Activated B cell treated with CpG ODN at 0.5 μM for 24 hours (primary cell): ENCODE data around the gene MYO5A. TPM values are rescaled to one million over a fixed set of nuclear protein-coding genes. Genes with fewer than 3 reads are reported as not detected.
A peak's percentile ranks its signal among the peaks of the same experiment; 100 is the strongest.

ENCODE experiments used
- ATAC-seq: fragments of 200-7000 bp; cut with Tn5 transposase; one replicate; pipeline ENCODE4 v1.10.0; 2021; ENCODE audit warnings: low read depth, mild to moderate bottlenecking, moderate library complexity
- CTCF ChIA-PET: fragments of 350-600 bp; sonication (Branson Sonifier 250); formaldehyde crosslinking; loops from one replicate; lab custom pipeline; 2021; ENCODE audit warnings: antibody characterized with exemption; lab: Charles Lee
- POLR2A ChIA-PET: fragments of 350-600 bp; sonication (Branson Sonifier 250); formaldehyde crosslinking; loops from one replicate; lab custom pipeline; 2021; ENCODE audit warnings: antibody characterized with exemption; lab: Charles Lee
- DNase-seq: peaks from one replicate; pipeline ENCODE4 v3.0.0; 2022
- H3K27ac Mint-ChIP-seq: one replicate; pipeline ENCODE4 v1.8.0; 2020; ENCODE audit warnings: mixed read lengths
- H3K27me3 Mint-ChIP-seq: one replicate; pipeline ENCODE4 v1.8.0; 2021; ENCODE audit warnings: mixed read lengths
- H3K36me3 Mint-ChIP-seq: one replicate; pipeline ENCODE4 v1.8.0; 2021; ENCODE audit warnings: low read depth, mixed read lengths
- H3K4me1 Mint-ChIP-seq: one replicate; pipeline ENCODE4 v1.8.0; 2021; ENCODE audit warnings: mixed read lengths
- H3K4me3 Mint-ChIP-seq: one replicate; pipeline ENCODE4 v1.8.0; 2020; ENCODE audit warnings: mild to moderate bottlenecking, mixed read lengths
- H3K9me3 Mint-ChIP-seq: one replicate; pipeline ENCODE4 v1.8.0; 2020; ENCODE audit warnings: mixed read lengths
- intact Hi-C: fragments of 100-400 bp; cut with micrococcal nuclease; formaldehyde crosslinking; loops from one replicate; pipeline ENCODE4 v1.15.1; 2024
- total RNA-seq: library from RNA; stranded (reverse); gene quantifications from 2 replicates; pipeline ENCODE4 v1.2.3, GENCODE V29; 2022
- TF ChIP-seq, protein P1 (sequence below): fragments of 200-600 bp; IDR thresholded peaks from one replicate; pipeline ENCODE4 v1.8.0; 2022; ENCODE audit warnings: antibody characterized with exemption, mild to moderate bottlenecking

The MYO5A gene
- total RNA-seq, 1 donor from 2014 or later: 49.1 TPM

DNA sequence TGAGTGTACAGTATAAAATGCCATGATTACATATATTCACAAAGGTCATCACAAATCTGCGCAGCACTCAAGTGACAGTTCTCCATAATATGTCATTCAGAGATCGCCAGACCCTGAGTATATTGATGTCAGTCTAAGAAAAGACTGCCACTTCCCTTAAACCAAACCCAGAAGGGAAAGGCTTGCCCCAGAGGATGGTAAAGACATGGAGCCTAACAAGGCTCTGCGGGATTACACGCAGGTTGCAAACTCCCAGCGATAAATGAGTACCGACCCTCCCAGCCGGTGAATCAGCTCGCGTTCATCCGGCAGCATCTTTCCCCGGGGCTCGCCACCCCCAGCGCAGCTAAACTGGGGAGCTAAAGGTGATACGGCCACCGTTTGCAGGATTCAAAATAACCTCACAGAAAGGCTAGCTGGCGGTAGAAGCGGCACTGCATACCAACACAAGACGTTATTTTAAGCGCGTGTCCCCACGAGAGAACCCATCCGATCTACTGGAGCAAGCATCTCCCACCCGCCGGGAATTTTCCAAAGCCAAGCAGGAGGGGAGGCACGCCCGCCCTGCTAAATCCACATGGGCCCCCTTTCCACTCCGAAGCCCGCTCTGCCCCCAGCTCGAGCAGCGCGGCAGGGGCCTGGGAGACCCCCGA, 643 bp downstream of the MYO5A start:
- intact Hi-C loops: loop anchor here (1.0 to 2.0 kb wide), 8 partner anchors 9 to 272 kb away; no protein-coding TSS in a partner anchor
- ATAC-seq (no peak), DNase-seq (no peak)
- H3K4me3 Mint-ChIP-seq: peak overlapping the region; percentile 93
- H3K9me3 Mint-ChIP-seq: no peaks in the 10 kb centered on the region
- ChIA-PET POLR2A (interaction anchor here (0.7 to 2.4 kb wide), 12 partner anchors 20 to 348 kb away, joined by 3 to 12 read pairs (median 6); partner anchors contain the start of gene ARPP19), CTCF (interaction anchor here (0.5 to 2.4 kb wide), 7 partner anchors 45 to 275 kb away, joined by 3 to 16 read pairs (median 4); no protein-coding TSS in a partner anchor)
- TF ChIP-seq, protein P1, sequence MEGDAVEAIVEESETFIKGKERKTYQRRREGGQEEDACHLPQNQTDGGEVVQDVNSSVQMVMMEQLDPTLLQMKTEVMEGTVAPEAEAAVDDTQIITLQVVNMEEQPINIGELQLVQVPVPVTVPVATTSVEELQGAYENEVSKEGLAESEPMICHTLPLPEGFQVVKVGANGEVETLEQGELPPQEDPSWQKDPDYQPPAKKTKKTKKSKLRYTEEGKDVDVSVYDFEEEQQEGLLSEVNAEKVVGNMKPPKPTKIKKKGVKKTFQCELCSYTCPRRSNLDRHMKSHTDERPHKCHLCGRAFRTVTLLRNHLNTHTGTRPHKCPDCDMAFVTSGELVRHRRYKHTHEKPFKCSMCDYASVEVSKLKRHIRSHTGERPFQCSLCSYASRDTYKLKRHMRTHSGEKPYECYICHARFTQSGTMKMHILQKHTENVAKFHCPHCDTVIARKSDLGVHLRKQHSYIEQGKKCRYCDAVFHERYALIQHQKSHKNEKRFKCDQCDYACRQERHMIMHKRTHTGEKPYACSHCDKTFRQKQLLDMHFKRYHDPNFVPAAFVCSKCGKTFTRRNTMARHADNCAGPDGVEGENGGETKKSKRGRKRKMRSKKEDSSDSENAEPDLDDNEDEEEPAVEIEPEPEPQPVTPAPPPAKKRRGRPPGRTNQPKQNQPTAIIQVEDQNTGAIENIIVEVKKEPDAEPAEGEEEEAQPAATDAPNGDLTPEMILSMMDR: no peak
- peaks cover 29% of the 10 kb centered on the region for H3K4me1 Mint-ChIP-seq
- H3K36me3 Mint-ChIP-seq: peaks cover 5% of the 10 kb centered on the region
- H3K27me3 Mint-ChIP-seq: no peaks in the 10 kb centered on the region
- H3K27ac Mint-ChIP-seq: peak overlapping the region; percentile 89

DNA sequence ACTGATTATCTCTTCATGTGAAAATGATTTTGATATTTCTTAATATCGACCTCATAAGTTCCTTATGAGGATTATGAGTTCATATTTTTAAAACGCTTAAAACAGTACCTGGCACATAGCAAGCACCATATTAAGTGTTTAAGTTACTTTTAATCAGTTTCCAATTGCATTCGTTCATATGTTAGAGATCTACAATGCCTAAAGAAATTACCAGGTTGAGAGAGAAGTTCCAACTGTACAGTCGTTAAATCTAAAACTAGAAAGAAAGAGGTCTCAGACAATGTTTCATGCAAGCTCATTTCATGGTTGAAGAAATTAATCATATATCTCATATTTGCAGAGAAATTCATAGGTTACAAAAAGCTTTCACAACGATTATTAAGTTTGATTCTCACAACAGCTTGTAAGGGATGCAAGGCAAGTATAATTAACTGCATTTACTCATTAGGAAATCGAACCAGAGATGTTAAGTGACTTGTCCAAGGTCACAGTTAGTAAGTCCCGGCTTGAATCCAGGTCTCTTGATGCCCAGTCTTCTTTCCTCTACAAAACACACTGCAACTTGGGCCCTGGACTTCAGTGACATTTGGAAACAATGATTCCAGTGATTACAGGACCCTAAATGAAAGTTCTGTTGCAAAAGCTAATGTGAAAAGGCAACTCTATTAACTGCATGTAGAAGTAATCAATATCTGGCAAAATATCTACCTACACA, 1.3 kb downstream of the MYO5A start:
- CTCF ChIA-PET: interaction anchor here (1.0 to 2.4 kb wide), 4 partner anchors 60 to 207 kb away, joined by 3 to 16 read pairs (median 8); no protein-coding TSS in a partner anchor

DNA sequence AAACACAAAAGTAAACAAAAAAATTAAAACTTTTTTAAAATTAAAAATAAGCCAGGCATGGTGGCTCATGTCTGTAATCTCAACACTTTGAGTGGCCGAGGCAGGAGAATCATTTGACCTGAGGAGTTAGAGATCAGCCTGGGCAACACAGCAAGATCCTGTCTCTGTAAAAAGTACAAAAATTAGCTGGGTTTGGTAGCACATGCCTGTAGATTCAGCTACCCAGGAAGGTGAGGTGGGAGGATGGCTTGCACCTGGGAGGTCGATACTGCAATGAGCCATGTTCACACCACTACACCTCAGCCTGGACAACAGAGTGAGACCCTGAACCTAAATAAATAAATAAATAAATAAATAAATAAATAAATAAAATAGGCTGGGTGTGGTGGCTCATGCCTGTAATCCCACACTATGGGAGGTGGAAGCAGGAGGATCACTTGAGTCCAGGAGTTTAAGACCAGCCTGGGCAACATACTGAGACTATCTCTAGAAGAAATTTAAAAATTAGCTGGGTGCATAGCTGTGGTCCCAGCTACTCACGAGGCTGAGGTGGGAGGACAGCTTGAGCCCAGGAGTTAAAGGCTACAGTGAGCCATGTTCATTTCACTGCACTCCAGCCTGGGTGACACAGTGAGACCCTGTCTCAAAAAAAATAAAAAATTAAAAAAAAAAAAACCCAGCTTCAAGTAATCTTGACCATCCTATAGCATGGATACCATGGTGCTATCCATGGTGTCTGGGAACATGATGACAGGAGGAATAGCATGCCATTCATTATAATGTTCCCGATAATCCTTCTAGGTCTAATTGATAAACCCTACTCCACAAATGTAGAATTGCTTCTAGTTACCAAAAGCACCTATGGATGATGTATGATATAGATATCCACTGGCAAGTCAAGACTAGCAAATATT, 4.2 kb downstream of the MYO5A start:
- ChIA-PET POLR2A (interaction anchor here (0.5 to 1.2 kb wide), 3 partner anchors 13 to 198 kb away, joined by 3 to 6 read pairs (median 4); no protein-coding TSS in a partner anchor), CTCF (interaction anchor here (1.1 to 1.4 kb wide), 2 partner anchors 10 to 210 kb away, joined by 3 read pairs; no protein-coding TSS in a partner anchor)
- intact Hi-C loops: no loop called here
- ATAC-seq: no peak
- Mint-ChIP-seq H3K4me1 (peaks cover 44% of the 10 kb centered on the region), H3K36me3 (peaks cover 12% of the 10 kb centered on the region), H3K27me3 (no peaks in the 10 kb centered on the region), H3K4me3 (no peak overlapping the region), H3K9me3 (no peaks in the 10 kb centered on the region), H3K27ac (no peak overlapping the region)
- no peak for DNase-seq
- TF ChIP-seq, protein P1: no peak

More for the DNA sequence above, 1.3 kb downstream of the MYO5A start:
- H3K27ac Mint-ChIP-seq: peak overlapping the region; percentile 89
- TF ChIP-seq, protein P1: no peak
- ATAC-seq (no peak), DNase-seq (no peak)
- no peaks in the 10 kb centered on the region for H3K27me3 Mint-ChIP-seq
- H3K36me3 Mint-ChIP-seq: peaks cover 6% of the 10 kb centered on the region
- POLR2A ChIA-PET: interaction anchor here (0.9 to 2.4 kb wide), 10 partner anchors 19 to 348 kb away, joined by 3 to 8 read pairs (median 6); partner anchors contain the start of gene ARPP19
- H3K4me3 Mint-ChIP-seq: peak overlapping the region; percentile 93
- intact Hi-C loops: no loop called here
- H3K4me1 Mint-ChIP-seq: peaks cover 32% of the 10 kb centered on the region
- H3K9me3 Mint-ChIP-seq: no peaks in the 10 kb centered on the region

DNA sequence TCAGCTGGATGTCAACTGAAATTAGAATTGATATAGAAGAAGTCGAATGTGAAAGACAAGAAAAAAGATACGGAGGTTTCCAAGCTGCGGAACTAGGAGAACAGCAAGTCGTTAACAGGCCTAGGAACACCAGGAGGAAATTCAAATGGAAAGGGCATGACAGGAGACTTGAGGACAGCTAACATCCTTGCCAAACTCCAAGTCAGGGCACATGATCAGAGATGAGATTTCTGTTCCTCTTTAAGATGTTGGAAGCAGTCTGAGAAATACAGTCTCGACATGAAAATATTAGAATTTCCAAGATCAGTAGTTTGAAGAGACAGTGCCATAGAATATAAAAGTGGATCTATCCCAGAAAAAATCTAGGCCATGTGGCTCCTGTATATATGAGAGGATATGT, 5.0 kb downstream of the MYO5A start:
- ChIA-PET CTCF (interaction anchor here (1.4 kb wide), 1 partner anchor 9 kb away, joined by 3 read pairs; no protein-coding TSS in a partner anchor), POLR2A (interaction anchor here (1.2 kb wide), 1 partner anchor 12 kb away, joined by 4 read pairs; no protein-coding TSS in a partner anchor)
- no peaks in the 10 kb centered on the region for H3K9me3 Mint-ChIP-seq
- H3K4me3 Mint-ChIP-seq: no peak overlapping the region
- H3K27me3 Mint-ChIP-seq: no peaks in the 10 kb centered on the region
- ATAC-seq (no peak), DNase-seq (no peak)
- peaks cover 12% of the 10 kb centered on the region for H3K36me3 Mint-ChIP-seq
- H3K4me1 Mint-ChIP-seq: peaks cover 51% of the 10 kb centered on the region
- intact Hi-C loops: no loop called here
- no peak overlapping the region for H3K27ac Mint-ChIP-seq
- TF ChIP-seq, protein P1: no peak
